ENCODE data around the gene ARF3. TPM values are rescaled to one million over a fixed set of nuclear protein-coding genes. Genes with fewer than 3 reads are reported as not detected.

The ARF3 gene
- total RNA-seq, 1 experiment from 2014 or later: 166 TPM

DNA sequence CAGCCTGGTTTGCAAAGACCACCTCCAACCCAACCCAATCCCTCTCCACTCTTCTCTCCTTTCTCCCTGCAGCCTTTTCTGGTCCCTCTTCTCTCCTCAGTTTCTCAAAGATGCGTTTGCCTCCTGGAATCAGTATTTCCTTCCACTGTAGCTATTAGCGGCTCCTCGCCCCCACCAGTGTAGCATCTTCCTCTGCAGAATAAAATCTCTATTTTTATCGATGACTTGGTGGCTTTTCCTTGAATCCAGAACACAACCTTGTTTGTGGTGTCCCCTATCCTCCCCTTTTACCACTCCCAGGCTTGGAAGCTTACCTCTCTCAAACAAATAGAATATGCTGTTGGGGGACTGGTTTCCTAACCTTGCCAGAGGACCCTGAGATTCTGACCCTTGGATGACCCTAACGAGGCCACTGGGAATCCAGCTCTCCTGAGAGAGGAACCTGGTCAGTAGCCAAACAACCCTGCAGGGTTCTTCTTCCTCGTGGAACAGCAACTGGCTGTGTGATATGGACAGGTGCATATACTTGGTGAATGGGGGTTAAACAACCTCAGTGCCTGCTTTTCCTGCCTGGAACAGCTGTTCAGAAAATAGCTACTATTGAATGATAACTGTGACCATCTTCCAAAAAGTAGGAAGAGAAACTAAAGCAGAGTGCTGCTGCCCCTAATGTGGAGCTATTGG lies 25.3 kb upstream of the ARF3 start:
- Histone ChIP-seq H3K4me3 (replicated peaks in 1 of 2; ENCODE audit: low read depth in 1 of 2, low read length in 2 of 2) (no peak overlapping the region), H3K4me1 (ENCODE audit: control insufficient read depth in 1 of 2, insufficient read depth in 2 of 2, low read length in 2 of 2) (peaks cover 2 to 13% of the 10 kb centered on the region in 2 experiments), H3K27ac (ENCODE audit: low read depth, low read length) (no peak overlapping the region), H2AFZ (ENCODE audit: low read depth, low read length, poor library complexity, severe bottlenecking) (no peak overlapping the region), H3K4me2 (ENCODE audit: low read length) (no peak overlapping the region), H3K9me3 (ENCODE audit: control insufficient read depth in 1 of 2, insufficient read depth in 1 of 2, low read depth in 1 of 2, low read length in 2 of 2) (no peaks in the 10 kb centered on the region), H3K27me3 (ENCODE audit: insufficient read depth, low read length) (peaks cover 8% of the 10 kb centered on the region; the same call in 1 of the 2 replicates), H3K36me3 (ENCODE audit: control insufficient read depth in 1 of 2, insufficient read depth in 2 of 2, low read length in 2 of 2) (no peaks in the 10 kb centered on the region), H4K20me1 (ENCODE audit: insufficient read depth) (no peaks in the 10 kb centered on the region), H3K9me2 (ENCODE audit: insufficient read depth) (no peaks in the 10 kb centered on the region), H3K79me2 (ENCODE audit: insufficient read depth, low read length) (no peaks in the 10 kb centered on the region), H3K9ac (ENCODE audit: low read length) (no peak overlapping the region)
- ChIA-PET CTCF (interaction anchor here (1.4 kb wide), 2 partner anchors 9 to 129 kb away, joined by 3 to 5 read pairs; no protein-coding TSS in a partner anchor), RAD21 (ENCODE audit: low non-redundant PET in 1 of 2, low total read pairs in 2 of 2, uncharacterized antibody in 2 of 2, unreplicated experiment in 2 of 2) (no interaction called here), POLR2A (no interaction called here)
- no peak for ATAC-seq
- TF ChIP-seq ZNF274 (IDR thresholded peaks at IDR 0.05; ENCODE audit: low read depth, low read length) (no peak), POLR2AphosphoS5 (IDR thresholded peaks at IDR 0.05; ENCODE audit: low read depth, low read length) (no peak), CEBPB (IDR thresholded peaks at IDR 0.05; ENCODE audit: low read depth) (no peak), TCF7L2 (IDR thresholded peaks at IDR 0.05; ENCODE audit: borderline replicate concordance, extremely low read depth, insufficient read depth, insufficient read length) (no peak)
- TF ChIP-seq, protein P1, sequence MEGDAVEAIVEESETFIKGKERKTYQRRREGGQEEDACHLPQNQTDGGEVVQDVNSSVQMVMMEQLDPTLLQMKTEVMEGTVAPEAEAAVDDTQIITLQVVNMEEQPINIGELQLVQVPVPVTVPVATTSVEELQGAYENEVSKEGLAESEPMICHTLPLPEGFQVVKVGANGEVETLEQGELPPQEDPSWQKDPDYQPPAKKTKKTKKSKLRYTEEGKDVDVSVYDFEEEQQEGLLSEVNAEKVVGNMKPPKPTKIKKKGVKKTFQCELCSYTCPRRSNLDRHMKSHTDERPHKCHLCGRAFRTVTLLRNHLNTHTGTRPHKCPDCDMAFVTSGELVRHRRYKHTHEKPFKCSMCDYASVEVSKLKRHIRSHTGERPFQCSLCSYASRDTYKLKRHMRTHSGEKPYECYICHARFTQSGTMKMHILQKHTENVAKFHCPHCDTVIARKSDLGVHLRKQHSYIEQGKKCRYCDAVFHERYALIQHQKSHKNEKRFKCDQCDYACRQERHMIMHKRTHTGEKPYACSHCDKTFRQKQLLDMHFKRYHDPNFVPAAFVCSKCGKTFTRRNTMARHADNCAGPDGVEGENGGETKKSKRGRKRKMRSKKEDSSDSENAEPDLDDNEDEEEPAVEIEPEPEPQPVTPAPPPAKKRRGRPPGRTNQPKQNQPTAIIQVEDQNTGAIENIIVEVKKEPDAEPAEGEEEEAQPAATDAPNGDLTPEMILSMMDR (IDR thresholded peaks at IDR 0.05 in 2 of 3, conservative IDR thresholded peaks at IDR 0.05 in 1 of 3; ENCODE audit: borderline replicate concordance in 1 of 3, insufficient read depth in 1 of 3, low read depth in 2 of 3, low read length in 2 of 3): no peak
- DNase-seq (ENCODE audit: low read depth, low spot score): no peak
- intact Hi-C loops (cut with micrococcal nuclease): no loop called here
- BruUV-seq (replicated peaks): no TSS peak

DNA sequence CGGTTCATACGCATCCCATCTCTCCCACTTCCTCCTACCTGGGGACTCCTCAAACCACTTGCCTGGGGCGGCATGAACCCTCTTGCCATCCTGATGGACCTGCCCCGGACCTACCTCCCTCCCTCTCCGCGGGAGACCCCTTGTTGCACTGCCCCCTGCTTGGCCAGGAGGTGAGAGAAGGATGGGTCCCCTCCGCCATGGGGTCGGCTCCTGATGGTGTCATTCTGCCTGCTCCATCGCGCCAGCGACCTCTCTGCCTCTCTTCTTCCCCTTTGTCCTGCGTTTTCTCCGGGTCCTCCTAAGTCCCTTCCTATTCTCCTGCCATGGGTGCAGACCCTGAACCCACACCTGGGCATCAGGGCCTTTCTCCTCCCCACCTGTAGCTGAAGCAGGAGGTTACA lies 24.5 kb upstream of the ARF3 start:
- Histone ChIP-seq H3K27ac (ENCODE audit: low read depth, low read length) (no peak overlapping the region), H3K36me3 (ENCODE audit: control insufficient read depth in 1 of 2, insufficient read depth in 2 of 2, low read length in 2 of 2) (no peaks in the 10 kb centered on the region), H3K79me2 (ENCODE audit: insufficient read depth, low read length) (no peaks in the 10 kb centered on the region), H4K20me1 (ENCODE audit: insufficient read depth) (no peaks in the 10 kb centered on the region), H2AFZ (ENCODE audit: low read depth, low read length, poor library complexity, severe bottlenecking) (no peak overlapping the region), H3K9me2 (ENCODE audit: insufficient read depth) (no peaks in the 10 kb centered on the region), H3K9ac (ENCODE audit: low read length) (no peak overlapping the region), H3K4me3 (replicated peaks in 1 of 2; ENCODE audit: low read depth in 1 of 2, low read length in 2 of 2) (no peak overlapping the region), H3K4me2 (ENCODE audit: low read length) (no peak overlapping the region), H3K4me1 (ENCODE audit: control insufficient read depth in 1 of 2, insufficient read depth in 2 of 2, low read length in 2 of 2) (peaks cover 3 to 19% of the 10 kb centered on the region in 2 experiments), H3K9me3 (ENCODE audit: control insufficient read depth in 1 of 2, insufficient read depth in 1 of 2, low read depth in 1 of 2, low read length in 2 of 2) (no peaks in the 10 kb centered on the region), H3K27me3 (ENCODE audit: insufficient read depth, low read length) (peaks cover 8% of the 10 kb centered on the region; the same call in 1 of the 2 replicates)
- RAD21 ChIA-PET (ENCODE audit: low non-redundant PET in 1 of 2, low total read pairs in 2 of 2, uncharacterized antibody in 2 of 2, unreplicated experiment in 2 of 2): no interaction called here
- DNase-seq (ENCODE audit: low read depth, low spot score) (no peak), ATAC-seq (no peak)
- CTCF ChIA-PET: interaction anchor here (1.4 kb wide), 1 partner anchor 129 kb away, joined by 3 read pairs; no protein-coding TSS in a partner anchor
- POLR2A ChIA-PET: no interaction called here
- TF ChIP-seq, protein P1 (IDR thresholded peaks at IDR 0.05 in 2 of 3, conservative IDR thresholded peaks at IDR 0.05 in 1 of 3; ENCODE audit: borderline replicate concordance in 1 of 3, insufficient read depth in 1 of 3, low read depth in 2 of 3, low read length in 2 of 3): no peak
- TF ChIP-seq SRF (IDR thresholded peaks at IDR 0.05; ENCODE audit: low read depth) (no peak), ZFX (IDR thresholded peaks at IDR 0.05) (no peak), TCF7L2 (IDR thresholded peaks at IDR 0.05; ENCODE audit: borderline replicate concordance, extremely low read depth, insufficient read depth, insufficient read length) (no peak), SIN3A (IDR thresholded peaks at IDR 0.05; ENCODE audit: low read depth) (no peak), FOSL1 (IDR thresholded peaks at IDR 0.05; ENCODE audit: low read depth) (no peak), SP1 (IDR thresholded peaks at IDR 0.05; ENCODE audit: low read depth) (no peak)
- TF ChIP-seq, protein P2, sequence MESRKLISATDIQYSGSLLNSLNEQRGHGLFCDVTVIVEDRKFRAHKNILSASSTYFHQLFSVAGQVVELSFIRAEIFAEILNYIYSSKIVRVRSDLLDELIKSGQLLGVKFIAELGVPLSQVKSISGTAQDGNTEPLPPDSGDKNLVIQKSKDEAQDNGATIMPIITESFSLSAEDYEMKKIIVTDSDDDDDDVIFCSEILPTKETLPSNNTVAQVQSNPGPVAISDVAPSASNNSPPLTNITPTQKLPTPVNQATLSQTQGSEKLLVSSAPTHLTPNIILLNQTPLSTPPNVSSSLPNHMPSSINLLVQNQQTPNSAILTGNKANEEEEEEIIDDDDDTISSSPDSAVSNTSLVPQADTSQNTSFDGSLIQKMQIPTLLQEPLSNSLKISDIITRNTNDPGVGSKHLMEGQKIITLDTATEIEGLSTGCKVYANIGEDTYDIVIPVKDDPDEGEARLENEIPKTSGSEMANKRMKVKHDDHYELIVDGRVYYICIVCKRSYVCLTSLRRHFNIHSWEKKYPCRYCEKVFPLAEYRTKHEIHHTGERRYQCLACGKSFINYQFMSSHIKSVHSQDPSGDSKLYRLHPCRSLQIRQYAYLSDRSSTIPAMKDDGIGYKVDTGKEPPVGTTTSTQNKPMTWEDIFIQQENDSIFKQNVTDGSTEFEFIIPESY (IDR thresholded peaks at IDR 0.05; ENCODE audit: extremely low read depth, insufficient replicate concordance, low read length): no peak
- BruUV-seq (replicated peaks): no TSS peak
- intact Hi-C loops (cut with micrococcal nuclease): no loop called here

Data from HCT116 (cell line).